Cardiac fibroblast (primary cell): ENCODE results near the gene PPFIBP2.

Source experiments
- DNase-seq, 2 donors: peaks; one replicate each; pipeline versions ENCODE4 v3.0.0 to v3.0.0-alpha.2; 2010; ENCODE audit warnings: low read depth in 2 of 2
- H3K4me3 ChIP-seq, 2 donors: replicated peaks in 1 of 2; 1 replicate in 1 of 2; 2 replicates in 1 of 2; pipeline ENCODE4 v1.5.1; 2011; ENCODE audit warnings: low read depth in 2 of 2, low read length in 2 of 2, mild to moderate bottlenecking in 2 of 2, moderate library complexity in 1 of 2
- CTCF ChIP-seq: IDR thresholded peaks from one replicate; pipeline ENCODE4 v1.5.1; 2011; ENCODE audit warnings: low read depth, mild to moderate bottlenecking, low read length, inconsistent platforms

Gene PPFIBP2

GRCh38 chr11:7522546-7522945 is 8.7 kb downstream of the PPFIBP2 start:
- TF ChIP-seq CTCF: no peak
- no peak for DNase-seq
- no peak overlapping the region for H3K4me3 ChIP-seq

- DNase-seq: no peak
- no peak overlapping the region for H3K4me3 ChIP-seq
- no peak for TF ChIP-seq CTCF
Measured at GRCh38 chr11:7523416-7524210, 9.8 kb downstream of the PPFIBP2 start.

GRCh38 chr11:7524462-7525235 is 10.8 kb downstream of the PPFIBP2 start:
- no peak for TF ChIP-seq CTCF
- H3K4me3 ChIP-seq: no peak overlapping the region
- no peak for DNase-seq

- DNase-seq: no peak
- TF ChIP-seq CTCF: no peak
Measured at GRCh38 chr11:7525424-7525823, 11.6 kb downstream of the PPFIBP2 start.

GRCh38 chr11:7527029-7527428 is 13.2 kb downstream of the PPFIBP2 start:
- no peak for TF ChIP-seq CTCF
- H3K4me3 ChIP-seq: no peak overlapping the region

More at GRCh38 chr11:7525424-7525823, 11.6 kb downstream of the PPFIBP2 start:
- H3K4me3 ChIP-seq: no peak overlapping the region

GRCh38 chr11:7528514-7529049 is 14.8 kb downstream of the PPFIBP2 start:
- no peak for DNase-seq
- H3K4me3 ChIP-seq: no peak overlapping the region
- TF ChIP-seq CTCF: no peak

More at GRCh38 chr11:7527029-7527428, 13.2 kb downstream of the PPFIBP2 start:
- no peak for DNase-seq
